Neural cell (in vitro differentiated cells): Measurements from ENCODE around the gene SLC4A2. TPM values are rescaled to one million over a fixed set of nuclear protein-coding genes. Genes with fewer than 3 reads are reported as not detected.

Experiments used
- H2AFZ ChIP-seq: fragments of 200-600, 300-800 bp; sonication (generic), shearing (Covaris generic); 2 replicates; pipeline ENCODE4 v1.6.0; 2014; ENCODE audit warnings: low read depth, mild to moderate bottlenecking, antibody characterized with exemption, low read length, moderate library complexity
- H3F3A ChIP-seq: fragments of 200-600 bp; shearing (Covaris generic); 2 replicates; pipeline ENCODE4 v1.6.1; 2016; ENCODE audit warnings: mild to moderate bottlenecking, moderate library complexity, mixed read lengths, antibody characterized with exemption, low read length; ENCODE audit not compliant: insufficient read depth, poor library complexity, severe bottlenecking
- H3K27ac ChIP-seq: fragments of 200-600, 300-800 bp; sonication (generic), shearing (Covaris generic); 2 replicates; pipeline ENCODE4 v1.5.1; 2014; ENCODE audit warnings: mild to moderate bottlenecking, low read length, moderate library complexity
- H3K27me3 ChIP-seq: fragments of 300-800, 200-600 bp; sonication (generic), shearing (Covaris generic); 2 replicates; pipeline ENCODE4 v1.6.0; 2014; ENCODE audit warnings: mild to moderate bottlenecking, low read depth, low read length, moderate library complexity; ENCODE audit not compliant: insufficient read depth
- H3K36me3 ChIP-seq: fragments of 300-800, 200-600 bp; sonication (generic), shearing (Covaris generic); 2 replicates; pipeline ENCODE4 v1.5.1; 2014; ENCODE audit warnings: mild to moderate bottlenecking, antibody characterized with exemption, low read length, moderate library complexity; ENCODE audit not compliant: insufficient read depth
- H3K4me2 ChIP-seq: fragments of 300-800, 200-600 bp; sonication (generic), shearing (Covaris generic); 2 replicates; pipeline ENCODE4 v1.6.0; 2014; ENCODE audit warnings: mild to moderate bottlenecking, low read length
- H3K4me3 ChIP-seq: fragments of 300-800, 200-600 bp; sonication (generic), shearing (Covaris generic); 2 replicates; pipeline ENCODE4 v1.5.1; 2014; ENCODE audit warnings: mild to moderate bottlenecking, low read length, moderate library complexity
- H3K79me2 ChIP-seq: fragments of 200-600 bp; shearing (Covaris generic); replicated peaks from 2 replicates; pipeline ENCODE4 v1.6.0; 2014; ENCODE audit warnings: mild to moderate bottlenecking, low read length, moderate library complexity; ENCODE audit not compliant: insufficient read depth
- H3K9ac ChIP-seq: fragments of 300-800, 200-600 bp; sonication (generic), shearing (Covaris generic); 2 replicates; pipeline ENCODE4 v1.6.1; 2016; ENCODE audit warnings: mild to moderate bottlenecking, low read length, mixed read lengths
- H3K9me2 ChIP-seq: fragments of 200-600 bp; shearing (Covaris generic); 2 replicates; pipeline ENCODE4 v1.6.1; 2016; ENCODE audit warnings: mild to moderate bottlenecking, low read length, mixed read lengths; ENCODE audit not compliant: insufficient read depth
- H3K9me3 ChIP-seq: fragments of 200-600, 300-800 bp; sonication (generic), shearing (Covaris generic); 2 replicates; pipeline ENCODE4 v1.6.1; 2016; ENCODE audit warnings: mild to moderate bottlenecking, mixed run types, low read length, moderate library complexity, mixed read lengths
- H4K20me1 ChIP-seq: fragments of 200-600 bp; shearing (Covaris generic); 2 replicates; pipeline ENCODE4 v1.6.1; 2016; ENCODE audit warnings: mild to moderate bottlenecking, mixed run types; ENCODE audit not compliant: insufficient read depth
- CTCF ChIP-seq: fragments of 450-650 bp; IDR thresholded peaks from 2 replicates; pipeline ENCODE4 v1.5.1; 2014; ENCODE audit warnings: antibody characterized with exemption, mild to moderate bottlenecking, moderate library complexity; ENCODE audit not compliant: poor library complexity, severe bottlenecking
- EP300 ChIP-seq: fragments of 450-650 bp; conservative IDR thresholded peaks from 2 replicates; pipeline ENCODE4 v1.6.1; 2014; ENCODE audit warnings: antibody characterized with exemption, mild to moderate bottlenecking, moderate library complexity; ENCODE audit not compliant: poor library complexity, severe bottlenecking
- EZH2 ChIP-seq: fragments of 200-600, 300-800 bp; shearing (Covaris generic), sonication (generic); IDR thresholded peaks from 2 replicates; pipeline ENCODE4 v1.6.1; 2014; ENCODE audit warnings: antibody characterized with exemption, low read length, borderline replicate concordance, mild to moderate bottlenecking; ENCODE audit not compliant: insufficient read depth, poor library complexity, severe bottlenecking
- MXI1 ChIP-seq: fragments of 450-650 bp; conservative IDR thresholded peaks from 2 replicates; pipeline ENCODE4 v1.6.1; 2014; ENCODE audit warnings: antibody characterized with exemption, mild to moderate bottlenecking; ENCODE audit not compliant: poor library complexity, severe bottlenecking
- POLR2AphosphoS5 ChIP-seq: IDR thresholded peaks from 2 replicates; pipeline ENCODE4 v1.6.1; 2012
- RAD21 ChIP-seq: fragments of 450-650 bp; conservative IDR thresholded peaks from 2 replicates; pipeline ENCODE4 v1.6.1; 2014; ENCODE audit warnings: antibody characterized with exemption, mild to moderate bottlenecking, moderate library complexity
- REST ChIP-seq: IDR thresholded peaks from 2 replicates; pipeline ENCODE4 v1.6.1; 2012; ENCODE audit warnings: borderline replicate concordance
- SMC3 ChIP-seq: fragments of 450-650 bp; conservative IDR thresholded peaks from 2 replicates; pipeline ENCODE4 v1.6.1; 2014; ENCODE audit warnings: antibody characterized with exemption, mild to moderate bottlenecking, moderate library complexity; ENCODE audit not compliant: poor library complexity
- TAF1 ChIP-seq: IDR thresholded peaks from 2 replicates; pipeline ENCODE4 v1.6.1; 2012; ENCODE audit warnings: low read depth
- polyA plus RNA-seq: library from polyadenylated mRNA; depleted of rRNA; stranded (reverse); fragments of >200 nt; gene quantifications from 2 replicates; pipeline ENCODE4 v1.2.3, GENCODE V29; 2014

The SLC4A2 gene
- polyA plus RNA-seq, 1 donor from 2014 or later: 2.4 TPM

GRCh38 chr7:151087245-151088018, 28.0 kb downstream of the SLC4A2 start:
- Histone ChIP-seq H3K36me3 (no peaks in the 10 kb centered on the region), H3F3A (peaks cover 3% of the 10 kb centered on the region), H3K9ac (peak overlapping the region; percentile 94), H3K27me3 (no peaks in the 10 kb centered on the region), H3K79me2 (peaks cover 47% of the 10 kb centered on the region), H3K9me3 (no peaks in the 10 kb centered on the region), H3K4me3 (peak overlapping the region; percentile 91), H3K9me2 (no peaks in the 10 kb centered on the region), H4K20me1 (peaks cover 42% of the 10 kb centered on the region), H3K4me2 (peak overlapping the region; percentile 93), H3K27ac (peak overlapping the region; percentile 62), H2AFZ (peak overlapping the region; percentile 21)
- TF ChIP-seq SMC3 (peak; percentile 58), REST (peak; percentile 29), TAF1 (no peak), RAD21 (peak; percentile 36), EZH2 (no peak), MXI1 (peak; percentile 64), EP300 (no peak), POLR2AphosphoS5 (no peak), CTCF (peak; percentile 67)

- peak overlapping the region; percentile 18 for H3K27ac ChIP-seq
- H4K20me1 ChIP-seq: peaks cover 42% of the 10 kb centered on the region
- TF ChIP-seq CTCF (no peak), EP300 (no peak), MXI1 (no peak), EZH2 (no peak), POLR2AphosphoS5 (no peak), TAF1 (no peak), SMC3 (no peak), RAD21 (no peak), REST (no peak)
- no peak overlapping the region for H2AFZ ChIP-seq
- no peaks in the 10 kb centered on the region for H3K9me3 ChIP-seq
- H3K27me3 ChIP-seq: no peaks in the 10 kb centered on the region
- peak overlapping the region; percentile 93 for H3K4me2 ChIP-seq
- peak overlapping the region; percentile 91 for H3K4me3 ChIP-seq
- no peaks in the 10 kb centered on the region for H3K9me2 ChIP-seq
- peaks cover 3% of the 10 kb centered on the region for H3F3A ChIP-seq
- no peaks in the 10 kb centered on the region for H3K36me3 ChIP-seq
- H3K9ac ChIP-seq: peak overlapping the region; percentile 94
- peaks cover 55% of the 10 kb centered on the region for H3K79me2 ChIP-seq
Observed at GRCh38 chr7:151088019-151088855, 28.8 kb downstream of the SLC4A2 start.
